K562 (cell line): ENCODE data around the gene TRMT112. TPM values are rescaled to one million over a fixed set of nuclear protein-coding genes. Genes with fewer than 3 reads are reported as not detected.
A peak's percentile ranks its signal among the peaks of the same experiment; 100 is the strongest.

Experiments used
- ARID1B ChIP-seq: fragments of 450-650 bp; IDR thresholded peaks from 2 replicates; pipeline ENCODE4 v1.6.1; 2016; ENCODE audit warnings: antibody characterized with exemption, mild to moderate bottlenecking, inconsistent platforms
- HNRNPL ChIP-seq: fragments of 200-400 bp; formaldehyde crosslinking; IDR thresholded peaks from 2 replicates; pipeline ENCODE4 v1.6.1; 2017; ENCODE audit warnings: low read depth, mild to moderate bottlenecking, low read length
- ILF3 ChIP-seq: fragments of 450-650 bp; IDR thresholded peaks from 2 replicates; pipeline ENCODE4 v1.6.1; 2018; ENCODE audit warnings: antibody characterized with exemption, mild to moderate bottlenecking, moderate library complexity, borderline replicate concordance
- KLF10 ChIP-seq: fragments of 250-450 bp; sonication (Bioruptor Pico); IDR thresholded peaks from 2 replicates; pipeline ENCODE4 v1.6.1; 2021; ENCODE audit warnings: matching md5 sums
- MYBL2 ChIP-seq, 2 experiments: fragments of 450-650 bp in 1 of 2; sonication (generic) in 1 of 2; formaldehyde crosslinking in 1 of 2; IDR thresholded peaks; 2 replicates each; pipeline versions ENCODE4 v1.6.1 to v1.8.1; 2017 to 2022; ENCODE audit warnings: borderline replicate concordance in 1 of 2, inconsistent platforms in 1 of 2, low read depth in 1 of 2, mild to moderate bottlenecking in 1 of 2, missing genetic modification reagents in 1 of 2, moderate library complexity in 1 of 2
- NFATC3 ChIP-seq: fragments of 450-650 bp; IDR thresholded peaks from 2 replicates; pipeline ENCODE4 v1.6.1; 2017; ENCODE audit warnings: mild to moderate bottlenecking
- NR0B1 ChIP-seq: fragments of 450-650 bp; IDR thresholded peaks from one replicate; pipeline ENCODE4 v1.6.1; 2018; ENCODE audit warnings: mild to moderate bottlenecking, moderate library complexity; ENCODE audit not compliant: partially characterized antibody
- PHF20 ChIP-seq: fragments of 450-650 bp; IDR thresholded peaks from 2 replicates; pipeline ENCODE4 v1.6.1; 2018; ENCODE audit not compliant: partially characterized antibody
- RB1 ChIP-seq: fragments of 450-650 bp; IDR thresholded peaks from 2 replicates; pipeline ENCODE4 v1.6.1; 2017; ENCODE audit warnings: low read depth, mild to moderate bottlenecking
- RBM22 ChIP-seq: fragments of 200-400 bp; formaldehyde crosslinking; IDR thresholded peaks from 2 replicates; pipeline ENCODE4 v1.6.1; 2018; ENCODE audit warnings: low read length, low read depth; ENCODE audit not compliant: poor library complexity, severe bottlenecking
- SIN3B ChIP-seq: fragments of 450-650 bp; IDR thresholded peaks from 2 replicates; pipeline ENCODE4 v1.6.1; 2017; ENCODE audit warnings: low read depth, mild to moderate bottlenecking, moderate library complexity
- SMARCC2 ChIP-seq: fragments of 450-650 bp; IDR thresholded peaks from 2 replicates; pipeline ENCODE4 v1.6.1; 2017; ENCODE audit warnings: antibody characterized with exemption, moderate library complexity, mild to moderate bottlenecking, low read depth
- THRB ChIP-seq: fragments of 450-650 bp; formaldehyde crosslinking; conservative IDR thresholded peaks from 2 replicates; pipeline ENCODE4 v1.4.0; 2022; ENCODE audit warnings: mild to moderate bottlenecking, missing genetic modification characterization
- TRIM25 ChIP-seq: fragments of 450-650 bp; IDR thresholded peaks from 2 replicates; pipeline ENCODE4 v1.7.0; 2016; ENCODE audit warnings: borderline replicate concordance
- ZNF263 ChIP-seq: sonication (generic); formaldehyde crosslinking; IDR thresholded peaks from 2 replicates; pipeline ENCODE4 v1.8.0; 2022; ENCODE audit warnings: mild to moderate bottlenecking, missing genetic modification reagents, borderline replicate concordance
- ZNF347 ChIP-seq: fragments of 450-650 bp; formaldehyde crosslinking; IDR thresholded peaks from 2 replicates; pipeline ENCODE4 v1.4.0; 2020; ENCODE audit warnings: low read depth, mild to moderate bottlenecking, moderate library complexity
- ZNF398 ChIP-seq: fragments of 250-450 bp; sonication (Bioruptor Pico); IDR thresholded peaks from 2 replicates; pipeline ENCODE4 v1.8.0; 2021; ENCODE audit warnings: moderate library complexity, mild to moderate bottlenecking, inconsistent platforms
- ZNF76 ChIP-seq: fragments of 250-450 bp; sonication (Bioruptor Pico); IDR thresholded peaks from 2 replicates; pipeline ENCODE4 v1.4.0; 2020; ENCODE audit warnings: mild to moderate bottlenecking, moderate library complexity, borderline replicate concordance
- polyA plus RNA-seq, 8 experiments: library from polyadenylated mRNA; depleted of rRNA in 4 of 8; stranded (reverse) in 5 of 8; unstranded in 3 of 8; fragments of >200 nt; fragmentation: Nextera tagmentation in 2 of 8; fragmentation: Illumina TruSeq in 1 of 8; extraction: Ambion mirVana in 2 of 8; extraction: Trizol in 1 of 8; gene quantifications; 2 replicates each; pipeline versions ENCODE4 v1.2.1 to v1.2.3, GENCODE V29; 2011 to 2014; ENCODE audit warnings: inconsistent platforms in 1 of 8, missing spikeins in 1 of 8
- total RNA-seq, 7 experiments: library from RNA; depleted of rRNA in 6 of 7; stranded (reverse); fragments of >200 nt in 6 of 7; fragmentation: Illumina TruSeq in 2 of 7; extraction: Trizol in 2 of 7; gene quantifications; 2 replicates each; pipeline versions ENCODE4 v1.2.1 to v1.2.3, GENCODE V29; 2011 to 2021; ENCODE audit warnings: low replicate concordance in 1 of 7

The TRMT112 gene
- total and polyA plus RNA-seq, 9 of the 15 experiments (the other 6 are each of a cell fraction or from before 2014, with no cell fraction given) = 162 to 444 (median 300) TPM

- TF ChIP-seq RBM22 (peak; percentile 89), ILF3 (0 out of 2 replicates have a peak, but pooled peaks have one; percentile 1), NR0B1 (no peak), THRB (CRISPR knock-in tag) (0 out of 2 replicates have a peak, but pooled peaks have one; percentile 12), ARID1B (no peak), ZNF76 (CRISPR knock-in tag) (no peak; the same call in 1 of the 2 replicates), SMARCC2 (no peak), ZNF398 (no peak), ZNF263 (no peak), TRIM25 (no peak), ZNF347 (CRISPR knock-in tag) (no peak), NFATC3 (no peak), MYBL2 (IDR thresholded peaks at IDR 0.05; ENCODE audit: low read depth) (no peak), MYBL2 (CRISPR knock-in tag; IDR thresholded peaks at IDR 0.05; ENCODE audit: borderline replicate concordance) (no peak), KLF10 (CRISPR knock-in tag) (no peak), HNRNPL (no peak), RB1 (peak; percentile 53; the same call in 1 of the 2 replicates), PHF20 (peak; percentile 56), SIN3B (no peak; the same call in 1 of the 2 replicates)
Observed at GRCh38 chr11:64269540-64270220, 47.7 kb downstream of the TRMT112 start (continued).
